Transverse colon (tissue), 4 donors: ENCODE data around the gene DDX3X. TPM values are rescaled to one million over a fixed set of nuclear protein-coding genes. Genes with fewer than 3 reads are reported as not detected.

Experiments used
- DNase-seq: peaks from one replicate; pipeline ENCODE4 v3.0.0-alpha.2; 2019
- H3K27ac ChIP-seq, 4 donors: fragments of 200-600 bp; sonication (generic); 2 replicates each; pipeline ENCODE4 v1.5.1; 2016 to 2018; ENCODE audit warnings: inconsistent platforms in 4 of 4
- H3K27me3 ChIP-seq: fragments of 200-600 bp; sonication (generic); 2 replicates; pipeline ENCODE4 v1.5.1; 2017; ENCODE audit warnings: inconsistent platforms
- H3K36me3 ChIP-seq, 4 donors: fragments of 200-600 bp; sonication (generic); 2 replicates each; pipeline ENCODE4 v1.5.1; 2017 to 2019; ENCODE audit warnings: inconsistent platforms in 4 of 4
- H3K4me1 ChIP-seq, 4 donors: fragments of 200-600 bp; sonication (generic); 2 replicates each; pipeline ENCODE4 v1.5.1; 2017 to 2020; ENCODE audit warnings: inconsistent platforms in 4 of 4
- H3K4me3 ChIP-seq, 4 donors: fragments of 200-600 bp; sonication (generic); 1 replicate in 1 of 4; 2 replicates in 3 of 4; pipeline versions ENCODE4 v1.5.1 to v1.6.1; 2017 to 2019; ENCODE audit warnings: inconsistent platforms in 4 of 4
- H3K9me3 ChIP-seq, 2 donors: fragments of 200-600 bp; sonication (generic); 2 replicates each; pipeline ENCODE4 v1.5.1; 2017 to 2019; ENCODE audit warnings: inconsistent platforms in 2 of 2
- EP300 ChIP-seq: sonication (generic); formaldehyde crosslinking; IDR thresholded peaks from one replicate; pipeline ENCODE4 v1.6.1; 2017; ENCODE audit warnings: antibody characterized with exemption, low read depth
- POLR2A ChIP-seq: fragments of 450-650 bp; IDR thresholded peaks from one replicate; pipeline ENCODE4 v1.6.1; 2016; ENCODE audit warnings: antibody characterized with exemption, mild to moderate bottlenecking, moderate library complexity
- POLR2AphosphoS5 ChIP-seq, 3 donors: sonication (generic); formaldehyde crosslinking; IDR thresholded peaks; one replicate each; pipeline ENCODE4 v1.6.1; 2016; ENCODE audit warnings: antibody characterized with exemption in 3 of 3
- WGBS, 2 donors: methylation state at CpG; one replicate each; pipeline ENCODE4 v1.1.5; 2018; ENCODE audit warnings: low coverage in 1 of 2; 5-methylcytosine and 5-hydroxymethylcytosine counted together
- in situ Hi-C, 4 donors: fragments of 200-750 bp; cut with MboI; loops; one replicate each; pipeline versions ENCODE4 v1.15.0 to v1.15.1; 2017; ENCODE audit warnings: low sequenced_read_pairs in 3 of 4, low pct_ligation_motif_present in 1 of 4, low pct_unique_long_range_greater_than_20kb in 1 of 4
- intact Hi-C: fragments of 100-400 bp; cut with DNase I; formaldehyde crosslinking; loops from one replicate; pipeline ENCODE4 v1.15.1; 2023; ENCODE audit warnings: low total_unique reads
- total RNA-seq, 4 donors: library from RNA; depleted of rRNA; stranded (reverse); fragments of >200 nt; gene quantifications; one replicate each; pipeline ENCODE4 v1.1.0, GENCODE V29; 2016
- TF ChIP-seq, protein P1 (sequence below), 5 experiments: fragments of 200-600 bp in 3 of 5; fragments of 450-650 bp in 2 of 5; sonication (generic) in 3 of 5; IDR thresholded peaks; 1 replicate in 2 of 5; 2 replicates in 3 of 5; pipeline ENCODE4 v1.5.1; 2016 to 2017; ENCODE audit warnings: antibody characterized with exemption in 5 of 5, inconsistent platforms in 3 of 5, mild to moderate bottlenecking in 2 of 5, moderate library complexity in 1 of 5

The DDX3X gene
- total RNA-seq, 4 donors from 2014 or later, result 133 to 242 (median 165) TPM

- Histone ChIP-seq H3K27me3 (no peaks in the 10 kb centered on the region), H3K4me3 (peak overlapping the region; percentile 85 to 98 (median 92)), H3K27ac (peak overlapping the region; percentile 99 to 100 (median 100)), H3K9me3 (no peaks in the 10 kb centered on the region), H3K4me1 (peaks cover 0 to 20% (median 7%) of the 10 kb centered on the region in 4 donors), H3K36me3 (no peaks in the 10 kb centered on the region)
- intact Hi-C loops, result loop anchor here (5.0 to 10.0 kb wide), 2 partner anchors 58 to 246 kb away; partner anchors contain the start of gene USP9X
- WGBS, 2 donors, result 0 to 12% methylated on average over 1 to 55 of the region's 64 CpGs
- in situ Hi-C loops, result no loop called here
- DNase-seq, result peak; percentile 90
- TF ChIP-seq POLR2AphosphoS5 (IDR thresholded peaks at IDR 0.05) (peak; percentile 73 to 83 (median 75)), POLR2A (peak; percentile 81), EP300 (no peak)
- TF ChIP-seq, protein P1, sequence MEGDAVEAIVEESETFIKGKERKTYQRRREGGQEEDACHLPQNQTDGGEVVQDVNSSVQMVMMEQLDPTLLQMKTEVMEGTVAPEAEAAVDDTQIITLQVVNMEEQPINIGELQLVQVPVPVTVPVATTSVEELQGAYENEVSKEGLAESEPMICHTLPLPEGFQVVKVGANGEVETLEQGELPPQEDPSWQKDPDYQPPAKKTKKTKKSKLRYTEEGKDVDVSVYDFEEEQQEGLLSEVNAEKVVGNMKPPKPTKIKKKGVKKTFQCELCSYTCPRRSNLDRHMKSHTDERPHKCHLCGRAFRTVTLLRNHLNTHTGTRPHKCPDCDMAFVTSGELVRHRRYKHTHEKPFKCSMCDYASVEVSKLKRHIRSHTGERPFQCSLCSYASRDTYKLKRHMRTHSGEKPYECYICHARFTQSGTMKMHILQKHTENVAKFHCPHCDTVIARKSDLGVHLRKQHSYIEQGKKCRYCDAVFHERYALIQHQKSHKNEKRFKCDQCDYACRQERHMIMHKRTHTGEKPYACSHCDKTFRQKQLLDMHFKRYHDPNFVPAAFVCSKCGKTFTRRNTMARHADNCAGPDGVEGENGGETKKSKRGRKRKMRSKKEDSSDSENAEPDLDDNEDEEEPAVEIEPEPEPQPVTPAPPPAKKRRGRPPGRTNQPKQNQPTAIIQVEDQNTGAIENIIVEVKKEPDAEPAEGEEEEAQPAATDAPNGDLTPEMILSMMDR (IDR thresholded peaks at IDR 0.05), result no peak
Measured at GRCh38 chrX:41333003-41333743, 789 bp upstream of the DDX3X start.

GRCh38 chrX:41334363-41335197 lies 618 bp downstream of the DDX3X start:
- intact Hi-C loops, result loop anchor here (5.0 to 10.0 kb wide), 2 partner anchors 60 to 247 kb away; partner anchors contain the start of gene USP9X
- Histone ChIP-seq H3K9me3 (no peaks in the 10 kb centered on the region), H3K36me3 (no peaks in the 10 kb centered on the region), H3K27me3 (no peaks in the 10 kb centered on the region), H3K4me3 (peak overlapping the region; percentile 85 to 98 (median 92)), H3K27ac (peak overlapping the region; percentile 99 to 100 (median 100)), H3K4me1 (peaks cover 0 to 26% (median 14%) of the 10 kb centered on the region in 4 donors)
- peak; percentile 93 for DNase-seq
- in situ Hi-C loops, result no loop called here
- TF ChIP-seq POLR2AphosphoS5 (IDR thresholded peaks at IDR 0.05) (peak in 2 of 3 donors; percentile 37 to 62), POLR2A (peak; percentile 75), EP300 (no peak)
- TF ChIP-seq, protein P1 (IDR thresholded peaks at IDR 0.05), result peak in 1 of 5 experiments; percentile 4
- WGBS, 2 donors, result 3% methylated on average over 47 of the region's 77 CpGs; no CpG with 5 or more reads in 1 of the 2 donors

DNA sequence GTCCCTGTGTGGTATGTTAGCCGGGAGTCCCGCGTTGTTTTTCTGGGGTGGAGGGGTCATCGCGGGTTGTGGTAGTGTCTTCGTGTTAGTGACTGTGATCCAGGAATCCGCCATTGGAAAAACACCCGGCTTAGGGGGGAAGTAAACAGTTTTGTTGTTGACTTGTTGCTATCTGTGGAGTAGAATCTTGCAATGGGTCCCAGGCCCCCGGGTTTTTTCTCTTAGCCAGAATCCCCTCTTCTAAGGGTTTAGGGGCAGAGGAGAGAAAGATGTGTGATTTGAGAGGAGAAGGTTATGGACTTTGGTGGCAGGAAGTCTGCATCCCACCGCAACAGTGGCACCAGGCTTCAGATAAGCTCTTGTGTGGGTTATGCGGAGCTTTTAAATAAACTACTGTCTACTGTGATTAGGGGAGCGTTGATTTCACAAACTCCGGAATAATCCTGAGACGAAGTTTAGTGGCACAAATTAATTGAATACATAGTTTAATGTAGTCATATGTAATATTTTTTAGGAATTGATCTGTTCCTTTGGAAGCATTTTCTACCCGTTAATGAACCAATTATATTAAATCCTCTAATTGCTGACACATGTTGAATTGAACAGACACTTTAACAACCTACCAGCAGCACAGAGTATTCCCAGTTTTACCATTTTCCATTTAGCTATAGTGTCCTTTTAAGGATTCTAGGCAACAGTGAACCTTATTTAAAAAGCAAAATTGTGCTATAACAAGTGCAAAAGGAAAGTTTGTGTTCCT lies 1.4 kb downstream of the DDX3X start:
- intact Hi-C loops (loop anchor here (10.0 kb wide), 1 partner anchor 61 kb away; no protein-coding TSS in a partner anchor), in situ Hi-C loops (no loop called here)
- Histone ChIP-seq H3K4me1 (peaks cover 0 to 30% (median 16%) of the 10 kb centered on the region in 4 donors), H3K27ac (peak overlapping the region; percentile 99 to 100 (median 100)), H3K36me3 (no peaks in the 10 kb centered on the region), H3K27me3 (no peaks in the 10 kb centered on the region), H3K4me3 (peak overlapping the region; percentile 85 to 98 (median 92)), H3K9me3 (no peaks in the 10 kb centered on the region)
- DNase-seq, result no peak
- 9% methylated on average over 15 of the region's 15 CpGs; no CpG with 5 or more reads in 1 of the 2 donors for WGBS, 2 donors
- no peak for TF ChIP-seq EP300

- no peak for TF ChIP-seq POLR2AphosphoS5 (IDR thresholded peaks at IDR 0.05)
- no peak for TF ChIP-seq POLR2A
- TF ChIP-seq, protein P1 (IDR thresholded peaks at IDR 0.05), result no peak
- no peak for TF ChIP-seq EP300
- Histone ChIP-seq H3K27ac (peak overlapping the region; percentile 99 to 100 (median 100)), H3K4me1 (peaks cover 0 to 35% (median 16%) of the 10 kb centered on the region in 4 donors), H3K36me3 (no peaks in the 10 kb centered on the region), H3K9me3 (no peaks in the 10 kb centered on the region), H3K4me3 (peak overlapping the region; percentile 85 to 98 (median 92)), H3K27me3 (no peaks in the 10 kb centered on the region)
- 20 to 35% methylated on average over 1 to 6 of the region's 6 CpGs for WGBS, 2 donors
- intact Hi-C loops, result loop anchor here (10.0 kb wide), 1 partner anchor 61 kb away; no protein-coding TSS in a partner anchor
- no peak for DNase-seq
- in situ Hi-C loops, result no loop called here
Measured at GRCh38 chrX:41335958-41336331, 2.0 kb downstream of the DDX3X start.
